ENCODE data around the gene PAX9. TPM values are rescaled to one million over a fixed set of nuclear protein-coding genes. Genes with fewer than 3 reads are reported as not detected.

PAX9 gene
- total and polyA plus RNA-seq, 12 donors: under 0.01 to 0.04 TPM; not detected in 10

GRCh38 chr14:36649872-36650650, 11.6 kb upstream of the PAX9 start:
- no peaks in the 10 kb centered on the region for H3K9me3 ChIP-seq (replicated peaks in 1 of 3)
- no peak overlapping the region for H3K4me3 ChIP-seq
- no peak overlapping the region for H3K27ac ChIP-seq
- peaks cover 90% of the 10 kb centered on the region for H3K27me3 ChIP-seq
- peaks cover 7 to 18% of the 10 kb centered on the region in 2 donors for H3K4me1 ChIP-seq (replicated peaks in 1 of 2)
- 20 to 39% (median 22%) methylated on average over 4 of the region's 4 CpGs for WGBS, 4 donors
- intact Hi-C loops (cut with DNase I): loop anchor here (5.0 to 10.0 kb wide), 2 partner anchors 285 to 292 kb away; no protein-coding TSS in a partner anchor
- DNase-seq: no peak
- TF ChIP-seq, protein P1, sequence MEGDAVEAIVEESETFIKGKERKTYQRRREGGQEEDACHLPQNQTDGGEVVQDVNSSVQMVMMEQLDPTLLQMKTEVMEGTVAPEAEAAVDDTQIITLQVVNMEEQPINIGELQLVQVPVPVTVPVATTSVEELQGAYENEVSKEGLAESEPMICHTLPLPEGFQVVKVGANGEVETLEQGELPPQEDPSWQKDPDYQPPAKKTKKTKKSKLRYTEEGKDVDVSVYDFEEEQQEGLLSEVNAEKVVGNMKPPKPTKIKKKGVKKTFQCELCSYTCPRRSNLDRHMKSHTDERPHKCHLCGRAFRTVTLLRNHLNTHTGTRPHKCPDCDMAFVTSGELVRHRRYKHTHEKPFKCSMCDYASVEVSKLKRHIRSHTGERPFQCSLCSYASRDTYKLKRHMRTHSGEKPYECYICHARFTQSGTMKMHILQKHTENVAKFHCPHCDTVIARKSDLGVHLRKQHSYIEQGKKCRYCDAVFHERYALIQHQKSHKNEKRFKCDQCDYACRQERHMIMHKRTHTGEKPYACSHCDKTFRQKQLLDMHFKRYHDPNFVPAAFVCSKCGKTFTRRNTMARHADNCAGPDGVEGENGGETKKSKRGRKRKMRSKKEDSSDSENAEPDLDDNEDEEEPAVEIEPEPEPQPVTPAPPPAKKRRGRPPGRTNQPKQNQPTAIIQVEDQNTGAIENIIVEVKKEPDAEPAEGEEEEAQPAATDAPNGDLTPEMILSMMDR (IDR thresholded peaks at IDR 0.05): no peak
- no peak for TF ChIP-seq POLR2A (IDR thresholded peaks at IDR 0.05)
- no peaks in the 10 kb centered on the region for H3K36me3 ChIP-seq (replicated peaks in 1 of 2)

DNA sequence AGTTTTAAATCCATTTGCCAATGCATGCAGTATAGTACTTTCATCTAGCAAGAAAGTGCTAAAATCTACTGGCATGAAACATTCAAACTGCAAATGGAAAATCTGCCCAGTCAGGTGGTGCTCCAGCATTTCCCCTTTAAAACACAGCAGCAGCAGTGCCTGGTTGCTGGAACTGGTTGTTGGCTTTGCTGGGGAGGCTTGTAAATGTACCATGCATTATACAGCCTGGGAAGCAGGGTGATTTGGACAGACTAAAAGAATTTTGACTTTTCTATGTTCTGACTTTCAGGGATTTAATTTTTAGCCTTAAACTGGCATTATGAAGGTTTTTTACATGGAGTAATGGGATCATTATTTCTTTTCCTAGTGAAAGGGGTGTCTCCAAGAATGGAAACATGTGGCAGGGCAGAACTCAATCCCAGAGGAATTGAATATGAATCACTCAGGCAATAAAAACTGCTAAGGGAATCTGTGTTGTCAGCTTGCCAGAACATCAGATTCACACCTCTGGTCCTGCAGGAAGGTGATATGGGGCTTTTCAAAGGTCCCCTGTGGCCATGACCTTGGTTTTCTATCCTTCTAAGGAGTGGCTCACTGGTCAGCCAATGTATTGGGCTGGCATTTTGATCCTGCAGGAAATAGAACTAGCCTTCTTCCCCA, 9.0 kb upstream of the PAX9 start:
- H3K27me3 ChIP-seq: peaks cover 94% of the 10 kb centered on the region
- intact Hi-C loops (cut with DNase I): loop anchor here in 1 of 2 donors (10.0 kb wide), 1 partner anchor 282 kb away; no protein-coding TSS in a partner anchor
- no peak overlapping the region for H3K4me3 ChIP-seq
- H3K36me3 ChIP-seq (replicated peaks in 1 of 2): no peaks in the 10 kb centered on the region
- H3K4me1 ChIP-seq (replicated peaks in 1 of 2): peaks cover 5 to 16% of the 10 kb centered on the region in 2 donors
- H3K9me3 ChIP-seq (replicated peaks in 1 of 3): no peaks in the 10 kb centered on the region
- no peak overlapping the region for H3K27ac ChIP-seq
- no peak for DNase-seq
- TF ChIP-seq, protein P1 (IDR thresholded peaks at IDR 0.05): no peak
- no peak for TF ChIP-seq POLR2A (IDR thresholded peaks at IDR 0.05)

DNA sequence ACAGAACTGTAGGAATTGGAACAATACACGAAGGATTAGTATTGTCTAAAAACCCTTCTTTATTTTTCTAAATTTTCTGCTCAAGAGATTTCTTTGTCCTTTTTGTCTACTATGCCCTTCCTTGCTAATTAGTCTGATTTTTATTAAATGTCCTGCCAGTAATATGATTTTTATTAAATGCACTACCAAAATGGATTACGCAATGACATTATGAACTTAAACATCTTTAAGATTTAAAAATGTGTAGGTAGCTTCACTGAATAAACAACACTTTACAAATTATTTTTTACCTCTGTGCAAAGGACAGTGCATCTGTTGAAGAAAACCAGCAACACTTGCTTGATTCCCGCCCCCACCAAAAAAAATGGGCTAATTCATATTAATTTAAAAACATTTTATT, 8.2 kb upstream of the PAX9 start:
- H3K4me1 ChIP-seq (replicated peaks in 1 of 2): peaks cover 0 to 8% of the 10 kb centered on the region in 2 donors
- no peak for TF ChIP-seq POLR2A (IDR thresholded peaks at IDR 0.05)
- TF ChIP-seq, protein P1 (IDR thresholded peaks at IDR 0.05): no peak
- H3K4me3 ChIP-seq: no peak overlapping the region
- no peak for DNase-seq
- 27 to 40% (median 35%) methylated on average over 3 of the region's 3 CpGs for WGBS, 4 donors
- H3K9me3 ChIP-seq (replicated peaks in 1 of 3): no peaks in the 10 kb centered on the region
- no peaks in the 10 kb centered on the region for H3K36me3 ChIP-seq (replicated peaks in 1 of 2)
- intact Hi-C loops (cut with DNase I): loop anchor here in 1 of 2 donors (10.0 kb wide), 1 partner anchor 281 kb away; no protein-coding TSS in a partner anchor
- peaks cover 94% of the 10 kb centered on the region for H3K27me3 ChIP-seq
- no peak overlapping the region for H3K27ac ChIP-seq

- TF ChIP-seq POLR2A (IDR thresholded peaks at IDR 0.05): no peak
- TF ChIP-seq, protein P1 (IDR thresholded peaks at IDR 0.05): no peak
- Histone ChIP-seq H3K4me3 (no peak overlapping the region), H3K36me3 (replicated peaks in 1 of 2) (no peaks in the 10 kb centered on the region), H3K27ac (no peak overlapping the region), H3K9me3 (replicated peaks in 1 of 3) (no peaks in the 10 kb centered on the region), H3K27me3 (peaks cover 94% of the 10 kb centered on the region), H3K4me1 (replicated peaks in 1 of 2) (peaks cover 0 to 6% of the 10 kb centered on the region in 2 donors)
- no peak for DNase-seq
- intact Hi-C loops (cut with DNase I): loop anchor here in 1 of 2 donors (10.0 kb wide), 1 partner anchor 281 kb away; no protein-coding TSS in a partner anchor
- 9 to 10% (median 9%) methylated on average over 24 to 31 of the region's 31 CpGs for WGBS, 4 donors
Observed at GRCh38 chr14:36653962-36654793, 7.5 kb upstream of the PAX9 start.
